K562 treated with DMSO at 1 percent for 24 hours (cell line): ENCODE measurements around the gene PCDHB3. TPM values are rescaled to one million over a fixed set of nuclear protein-coding genes. Genes with fewer than 3 reads are reported as not detected.

Experiments used
- total RNA-seq: library from RNA; unstranded; fragments of 300-600 nt; gene quantifications from 2 replicates; pipeline ENCODE4 v1.2.3, GENCODE V29; 2022; ENCODE audit warnings: low read depth; ENCODE audit not compliant: insufficient read depth

PCDHB3 gene
- 0.31 and 0.35 TPM in 2 replicates for total RNA-seq

DNA sequence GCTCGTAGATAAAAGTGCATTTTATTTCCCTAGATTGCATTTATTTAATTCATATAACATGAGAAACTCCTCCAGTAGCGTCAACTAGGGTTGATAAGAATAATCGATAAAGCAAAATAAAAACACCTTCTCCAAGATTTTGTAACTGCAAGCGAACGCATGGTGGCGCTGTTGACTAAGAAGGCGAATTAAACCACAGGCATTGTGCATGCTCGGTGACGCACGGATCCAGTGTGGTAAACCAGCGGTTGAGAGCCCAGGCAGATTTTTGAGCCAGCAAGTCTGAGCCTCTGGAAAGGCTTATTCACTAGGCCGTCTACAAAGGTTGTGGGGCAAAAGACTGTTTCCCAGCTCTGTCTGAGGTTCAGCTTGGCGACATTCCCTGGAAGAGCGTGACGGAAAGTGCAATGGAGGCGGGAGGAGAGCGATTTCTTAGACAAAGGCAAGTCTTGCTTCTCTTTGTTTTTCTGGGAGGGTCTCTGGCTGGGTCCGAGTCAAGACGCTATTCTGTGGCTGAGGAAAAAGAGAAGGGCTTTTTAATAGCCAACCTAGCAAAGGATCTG lies at the start of gene PCDHB3:
Gene PCDHB3 (plus strand): TSS at position 231 of the 563 bp plus-strand sequence. CDS start 177 bp downstream, at position 408.

GRCh38 chr5:141050622-141051520 lies 49.4 kb upstream of the PCDHB3 start, which contains the start of gene PCDHB1:
PCDHB1 (plus strand) TSS chr5:141051374; CDS start chr5:141051471, 97 bp downstream.

GRCh38 chr5:141094481-141095262 lies 5.6 kb upstream of the PCDHB3 start, which contains the start of gene PCDHB2:
PCDHB2 (plus strand) TSS chr5:141094615; CDS start chr5:141094791, 176 bp downstream.

GRCh38 chr5:141121563-141121962 lies 21.3 kb downstream of the PCDHB3 start, which contains the start of gene PCDHB4:
PCDHB4 (plus strand) TSS chr5:141121818; CDS start chr5:141121999, 181 bp downstream.

DNA sequence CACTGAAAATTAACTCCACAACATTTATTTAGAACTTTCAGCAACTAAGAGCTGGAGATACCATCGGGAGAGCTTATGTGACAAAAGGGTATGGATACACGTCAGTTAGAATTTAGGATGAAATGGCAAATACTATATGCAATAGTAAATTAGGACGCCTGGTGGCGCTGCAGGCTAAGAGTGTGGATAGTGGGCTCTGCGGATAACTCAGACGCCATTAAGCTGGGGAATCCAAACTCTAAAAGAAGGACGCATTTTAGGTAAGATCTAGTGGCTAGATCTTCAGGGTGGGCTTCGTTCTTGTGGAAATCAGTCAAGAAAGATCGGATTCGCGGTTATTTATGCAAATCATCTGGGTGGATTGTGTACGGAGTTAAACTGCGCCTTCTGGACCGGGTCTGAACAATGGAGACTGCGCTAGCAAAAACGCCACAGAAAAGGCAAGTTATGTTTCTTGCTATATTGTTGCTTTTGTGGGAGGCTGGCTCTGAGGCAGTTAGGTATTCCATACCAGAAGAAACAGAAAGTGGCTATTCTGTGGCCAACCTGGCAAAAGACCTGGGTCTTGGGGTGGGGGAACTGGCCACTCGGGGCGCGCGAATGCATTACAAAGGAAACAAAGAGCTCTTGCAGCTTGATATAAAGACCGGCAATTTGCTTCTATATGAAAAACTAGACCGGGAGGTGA lies 34.9 kb downstream of the PCDHB3 start, which contains the start of gene PCDHB5:
Gene PCDHB5 (plus strand): TSS at position 177 of the 688 bp plus-strand sequence. CDS start 229 bp downstream, at position 406.

GRCh38 chr5:141149812-141150211 lies 49.5 kb downstream of the PCDHB3 start, which contains the start of gene PCDHB6:
PCDHB6 (plus strand) TSS chr5:141150057; CDS start chr5:141150258, 201 bp downstream.

Other genes with a start within 250 kb of the PCDHB3 start
- gene PCDHA10, start 244.6 kb upstream of the PCDHB3 start, total RNA-seq = not detected in 2 replicates
- gene PCDHA11, start 231.5 kb upstream of the PCDHB3 start, total RNA-seq = not detected in 2 replicates
- not detected in 2 replicates for gene PCDHA12, start 225.2 kb upstream of the PCDHB3 start, total RNA-seq
- not detected in 2 replicates for gene PCDHA13, start 218.3 kb upstream of the PCDHB3 start, total RNA-seq
- gene PCDHAC1, start 174.2 kb upstream of the PCDHB3 start, total RNA-seq = not detected in 2 replicates
- not detected in 2 replicates for gene PCDHAC2, start 134.0 kb upstream of the PCDHB3 start, total RNA-seq
- not detected in 2 replicates for gene PCDHB1, start 49.1 kb upstream of the PCDHB3 start, total RNA-seq
- gene PCDHB2, start 5.9 kb upstream of the PCDHB3 start, total RNA-seq = 0.44 and 0.59 TPM in 2 replicates
- gene PCDHB4, start 21.3 kb downstream of the PCDHB3 start, total RNA-seq = 0.08 TPM in 1 of 2 replicates, not detected in the other
- 0.23 TPM in 1 of 2 replicates, not detected in the other for gene PCDHB5, start 34.7 kb downstream of the PCDHB3 start, total RNA-seq
- gene PCDHB6, start 49.6 kb downstream of the PCDHB3 start, total RNA-seq = not detected in 2 replicates
- gene PCDHB7, start 72.2 kb downstream of the PCDHB3 start, total RNA-seq = 0.06 TPM in 1 of 2 replicates, not detected in the other
- 0.09 TPM in 1 of 2 replicates, not detected in the other for gene PCDHB8, start 77.3 kb downstream of the PCDHB3 start, total RNA-seq
- gene PCDHB16, start 81.9 kb downstream of the PCDHB3 start, total RNA-seq = not detected in 2 replicates
- gene PCDHB9, start 86.7 kb downstream of the PCDHB3 start, total RNA-seq = not detected in 2 replicates
- not detected in 2 replicates for gene PCDHB10, start 91.9 kb downstream of the PCDHB3 start, total RNA-seq
- gene PCDHB11, start 99.2 kb downstream of the PCDHB3 start, total RNA-seq = 0.13 TPM in 1 of 2 replicates, not detected in the other
- gene PCDHB12, start 108.2 kb downstream of the PCDHB3 start, total RNA-seq = not detected in 2 replicates
- gene PCDHB13, start 113.4 kb downstream of the PCDHB3 start, total RNA-seq = 0.16 and 0.22 TPM in 2 replicates
- gene PCDHB14, start 122.9 kb downstream of the PCDHB3 start, total RNA-seq = 0.21 TPM in 1 of 2 replicates, not detected in the other
- gene PCDHB15, start 144.9 kb downstream of the PCDHB3 start, total RNA-seq = 0.35 and 0.52 TPM in 2 replicates
- gene SLC25A2, start 203.6 kb downstream of the PCDHB3 start, total RNA-seq = not detected in 2 replicates
- 95.8 and 97.2 TPM in 2 replicates for gene TAF7, start 220.3 kb downstream of the PCDHB3 start, total RNA-seq
- 0.16 and 0.29 TPM in 2 replicates for gene PCDHGA1, start 230.0 kb downstream of the PCDHB3 start, total RNA-seq
- gene PCDHGA2, start 238.3 kb downstream of the PCDHB3 start, total RNA-seq = 0.54 and 0.63 TPM in 2 replicates
- gene PCDHGA3, start 243.4 kb downstream of the PCDHB3 start, total RNA-seq = 0.50 and 0.89 TPM in 2 replicates
- gene PCDHGB1, start 249.6 kb downstream of the PCDHB3 start, total RNA-seq = 0.43 and 0.52 TPM in 2 replicates